Activated CD8-positive, alpha-beta T cell treated with anti-CD3 and anti-CD28 coated beads, Interleukin-2, amount 10 ng/mL, durations not matched to agents 7 days and 5 days (primary cell): ENCODE measurements around the gene OPN1MW. TPM values are rescaled to one million over a fixed set of nuclear protein-coding genes. Genes with fewer than 3 reads are reported as not detected.
"Not testable (repeated sequence)": the region's sequence is repeated elsewhere in the genome, so short reads cannot be mapped to it uniquely, and the experiment has no call there.

Experiments
- ATAC-seq: fragments of 150-1000 bp; cut with Tn5 transposase; one replicate; pipeline ENCODE4 v1.10.0; 2021; ENCODE audit warnings: moderate library complexity
- CTCF ChIA-PET: fragments of 350-600 bp; sonication (Branson Sonifier 250); formaldehyde crosslinking; loops from one replicate; lab custom pipeline; 2021; ENCODE audit warnings: antibody characterized with exemption; lab: Charles Lee
- POLR2A ChIA-PET: fragments of 350-600 bp; sonication (Branson Sonifier 250); formaldehyde crosslinking; loops from one replicate; lab custom pipeline; 2021; ENCODE audit warnings: antibody characterized with exemption; lab: Charles Lee
- DNase-seq: peaks from one replicate; pipeline ENCODE4 v3.0.0-alpha.2; 2020
- H3K27ac Mint-ChIP-seq: one replicate; pipeline ENCODE4 v1.8.0; 2021; ENCODE audit warnings: mild to moderate bottlenecking, mixed read lengths
- H3K27me3 Mint-ChIP-seq: one replicate; pipeline ENCODE4 v1.8.0; 2021; ENCODE audit warnings: low read depth, mixed read lengths
- H3K36me3 Mint-ChIP-seq: one replicate; pipeline ENCODE4 v1.8.0; 2021; ENCODE audit warnings: low read depth, mixed read lengths
- H3K4me1 Mint-ChIP-seq: one replicate; pipeline ENCODE4 v1.8.0; 2021; ENCODE audit warnings: low read depth, mixed read lengths
- H3K4me3 Mint-ChIP-seq: one replicate; pipeline ENCODE4 v1.8.0; 2021; ENCODE audit warnings: mild to moderate bottlenecking, mixed read lengths
- H3K9me3 Mint-ChIP-seq: one replicate; pipeline ENCODE4 v1.8.0; 2022; ENCODE audit warnings: mixed read lengths; ENCODE audit not compliant: insufficient read depth
- total RNA-seq, 2 experiments: library from RNA; stranded (reverse); gene quantifications; one replicate each; pipeline ENCODE4 v1.2.3, GENCODE V29; 2021

OPN1MW gene
- total RNA-seq, 2 experiments from 2014 or later = not detected

DNA sequence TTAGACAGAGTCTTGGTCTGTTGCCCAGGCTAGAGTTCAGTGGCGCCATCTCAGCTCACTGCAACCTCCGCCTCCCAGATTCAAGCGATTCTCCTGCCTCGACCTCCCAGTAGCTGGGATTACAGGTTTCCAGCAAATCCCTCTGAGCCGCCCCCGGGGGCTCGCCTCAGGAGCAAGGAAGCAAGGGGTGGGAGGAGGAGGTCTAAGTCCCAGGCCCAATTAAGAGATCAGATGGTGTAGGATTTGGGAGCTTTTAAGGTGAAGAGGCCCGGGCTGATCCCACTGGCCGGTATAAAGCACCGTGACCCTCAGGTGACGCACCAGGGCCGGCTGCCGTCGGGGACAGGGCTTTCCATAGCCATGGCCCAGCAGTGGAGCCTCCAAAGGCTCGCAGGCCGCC is 37.1 kb downstream of the OPN1MW start, which contains the start of gene OPN1MW2:
Gene OPN1MW2 (plus strand): TSS at position 301 of the 400 bp plus-strand sequence. CDS start 60 bp downstream, at position 361.
- H3K36me3 Mint-ChIP-seq, DNase-seq, H3K27ac Mint-ChIP-seq, CTCF ChIA-PET, H3K27me3 Mint-ChIP-seq, H3K9me3 Mint-ChIP-seq, POLR2A ChIA-PET, H3K4me3 Mint-ChIP-seq, ATAC-seq, H3K4me1 Mint-ChIP-seq: not testable (repeated sequence)

DNA sequence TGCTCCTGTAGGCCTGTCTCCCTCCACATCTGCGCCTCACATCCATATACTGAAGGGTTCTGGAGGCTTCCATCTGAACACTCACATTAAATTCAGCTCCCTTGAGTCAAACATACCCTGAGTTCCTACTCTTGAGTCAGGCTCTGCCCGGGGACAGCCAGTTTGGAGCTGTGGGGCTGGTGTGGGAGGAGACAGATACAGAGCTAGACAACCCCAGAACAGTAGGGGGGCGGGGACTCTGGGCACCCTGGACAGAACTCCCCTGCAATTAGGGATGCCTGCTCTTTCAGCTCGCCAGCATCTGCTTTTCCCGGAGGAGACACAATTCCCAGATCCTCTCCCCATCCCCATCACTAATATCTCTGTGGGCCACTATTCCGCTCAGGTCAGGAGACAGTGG is 42.9 kb downstream of the OPN1MW start:
- H3K36me3 Mint-ChIP-seq, ATAC-seq, H3K4me3 Mint-ChIP-seq, CTCF ChIA-PET, H3K27ac Mint-ChIP-seq, H3K4me1 Mint-ChIP-seq, POLR2A ChIA-PET, H3K27me3 Mint-ChIP-seq, DNase-seq, H3K9me3 Mint-ChIP-seq: not testable (repeated sequence)

DNA sequence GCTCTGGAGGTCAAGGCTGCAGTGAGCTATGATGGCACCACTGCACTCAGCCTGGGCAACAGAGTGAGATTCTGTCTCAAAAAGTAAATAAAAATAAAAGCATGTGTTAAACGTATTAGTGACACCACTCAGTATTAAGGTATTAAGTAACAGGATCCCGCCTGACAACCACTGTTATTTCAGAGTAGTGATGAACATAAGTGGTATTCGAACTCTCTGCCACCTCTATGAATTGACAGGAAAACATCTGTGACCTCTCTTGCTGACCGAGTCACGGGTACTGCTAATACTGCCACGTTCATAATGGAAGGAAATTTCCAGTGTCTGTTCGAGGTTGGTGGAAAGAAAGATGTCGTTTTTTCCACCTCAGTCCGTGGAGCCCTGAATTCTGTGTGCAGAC is 44.3 kb downstream of the OPN1MW start:
- DNase-seq, H3K4me3 Mint-ChIP-seq, H3K4me1 Mint-ChIP-seq, POLR2A ChIA-PET, CTCF ChIA-PET, H3K36me3 Mint-ChIP-seq, H3K27me3 Mint-ChIP-seq, ATAC-seq, H3K9me3 Mint-ChIP-seq, H3K27ac Mint-ChIP-seq: not testable (repeated sequence)

DNA sequence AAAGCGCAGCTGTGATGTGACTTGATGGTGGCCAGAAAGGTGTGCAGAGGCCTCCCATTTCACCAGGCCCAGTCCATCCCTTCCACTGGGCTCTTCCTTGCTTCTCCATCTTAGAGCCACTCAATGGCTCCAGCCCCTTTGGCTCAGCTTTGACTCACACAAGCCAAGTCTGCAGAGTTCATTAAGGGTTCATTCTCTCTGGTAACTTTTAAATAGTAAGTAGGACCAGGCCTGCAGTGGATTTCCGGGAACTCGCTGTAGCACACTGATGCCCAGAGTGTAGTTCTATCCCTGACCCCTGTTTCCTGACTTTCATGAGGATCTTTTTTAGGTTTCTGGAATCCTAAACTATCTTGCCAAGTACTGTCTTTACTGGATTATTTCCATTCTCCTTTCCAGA is 49.0 kb downstream of the OPN1MW start:
- H3K9me3 Mint-ChIP-seq, DNase-seq, ATAC-seq, H3K27me3 Mint-ChIP-seq, CTCF ChIA-PET, H3K27ac Mint-ChIP-seq, H3K36me3 Mint-ChIP-seq, POLR2A ChIA-PET, H3K4me1 Mint-ChIP-seq, H3K4me3 Mint-ChIP-seq: not testable (repeated sequence)

DNA sequence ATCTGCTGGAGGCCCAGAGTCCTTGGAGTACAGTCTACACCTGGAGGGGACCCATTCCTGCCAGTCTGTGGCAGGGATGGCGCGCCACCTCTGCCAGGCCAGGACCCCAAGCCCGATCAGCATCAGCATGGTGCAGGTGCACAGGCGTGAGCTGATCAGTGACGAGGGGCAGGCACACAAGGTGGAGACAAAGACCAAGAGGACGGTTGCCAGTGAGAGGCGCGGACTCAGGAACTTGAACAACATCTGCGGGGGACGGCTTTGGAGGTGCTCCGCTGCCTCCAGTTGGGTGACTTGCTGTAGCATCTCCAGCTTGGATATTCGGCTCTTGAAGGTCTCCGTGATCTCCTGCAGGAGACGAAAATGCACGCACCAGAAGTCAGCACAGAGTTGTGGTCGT is 51.2 kb downstream of the OPN1MW start:
- H3K9me3 Mint-ChIP-seq, H3K4me3 Mint-ChIP-seq, DNase-seq, H3K36me3 Mint-ChIP-seq, H3K4me1 Mint-ChIP-seq, H3K27me3 Mint-ChIP-seq, H3K27ac Mint-ChIP-seq, CTCF ChIA-PET, ATAC-seq, POLR2A ChIA-PET: not testable (repeated sequence)

DNA sequence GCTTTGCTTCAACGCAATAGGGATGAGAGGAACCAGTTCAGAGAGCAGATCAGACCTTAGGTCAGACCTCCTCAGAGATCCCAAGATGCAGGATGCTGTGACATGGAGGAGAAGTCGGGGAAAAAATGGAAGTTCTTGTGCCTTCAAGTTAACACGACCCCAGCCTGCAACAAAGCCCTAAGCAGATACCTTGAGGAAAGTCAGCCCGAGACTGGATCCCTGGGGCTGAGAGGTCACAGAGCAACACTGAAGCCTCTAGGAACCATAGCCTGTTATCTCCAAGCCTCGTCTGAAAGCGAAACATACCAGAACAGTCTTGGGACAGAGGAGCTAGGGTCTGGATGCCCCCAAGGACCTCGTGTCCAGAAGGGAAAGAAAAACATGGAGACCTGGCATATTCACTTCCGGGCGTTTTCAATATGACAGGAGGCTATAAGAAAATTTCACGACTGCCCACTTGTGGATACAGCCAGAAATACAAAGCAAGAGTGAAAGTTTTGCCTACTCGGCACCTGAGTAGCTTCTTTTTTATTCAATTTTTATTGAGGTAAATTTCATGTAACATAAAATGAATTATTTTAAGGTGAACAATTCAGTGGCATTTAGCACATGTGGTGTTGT is 56.7 kb downstream of the OPN1MW start:
- H3K9me3 Mint-ChIP-seq, H3K36me3 Mint-ChIP-seq, POLR2A ChIA-PET, H3K27ac Mint-ChIP-seq, ATAC-seq, CTCF ChIA-PET, H3K4me3 Mint-ChIP-seq, H3K27me3 Mint-ChIP-seq, DNase-seq, H3K4me1 Mint-ChIP-seq: not testable (repeated sequence)

DNA sequence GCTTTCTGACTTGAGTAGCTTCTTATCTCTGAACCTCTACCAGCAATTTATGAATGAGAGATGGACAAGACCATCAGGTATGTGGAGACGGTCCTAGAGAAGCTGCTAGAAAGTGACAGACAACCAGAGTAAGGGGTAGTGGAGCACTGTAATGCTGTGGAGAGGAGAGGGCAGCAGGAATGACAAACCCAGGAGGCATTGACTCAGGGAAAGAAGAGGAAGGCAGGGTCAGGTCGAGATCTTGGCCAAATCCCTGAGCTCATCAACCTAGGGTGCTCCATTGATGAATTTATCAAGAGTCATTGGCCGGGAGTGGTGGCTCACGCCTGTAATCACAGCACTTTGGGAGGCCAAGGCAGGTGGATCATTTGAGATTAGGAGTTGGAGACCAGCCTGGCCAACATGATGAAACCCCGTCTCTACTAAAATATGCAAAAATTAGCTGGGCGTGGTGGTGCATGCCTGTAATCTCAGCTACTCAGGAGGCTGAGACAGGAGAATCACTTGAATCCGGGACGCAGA is 57.6 kb downstream of the OPN1MW start:
- ATAC-seq, H3K27me3 Mint-ChIP-seq, H3K36me3 Mint-ChIP-seq, H3K4me3 Mint-ChIP-seq, H3K9me3 Mint-ChIP-seq, POLR2A ChIA-PET, H3K27ac Mint-ChIP-seq, H3K4me1 Mint-ChIP-seq, DNase-seq, CTCF ChIA-PET: not testable (repeated sequence)

Other genes with a start within 250 kb of the OPN1MW start
- 100 to 1,000 TPM in 1 of 2 experiments, 10 to 100 TPM in 1; 98.9 to 106 TPM for gene NAA10, start 247.6 kb upstream of the OPN1MW start, total RNA-seq
- gene RENBP, start 238.0 kb upstream of the OPN1MW start, total RNA-seq = 10 to 100 TPM; 12.1 to 13.6 TPM
- gene HCFC1, start 210.8 kb upstream of the OPN1MW start, total RNA-seq = 100 to 1,000 TPM; 141 to 146 TPM
- 1 to 10 TPM; 5.9 to 6.2 TPM for gene TMEM187, start 209.8 kb upstream of the OPN1MW start, total RNA-seq
- 100 to 1,000 TPM; 164 to 165 TPM for gene IRAK1, start 162.7 kb upstream of the OPN1MW start, total RNA-seq
- gene MECP2, start 84.9 kb upstream of the OPN1MW start, total RNA-seq = 10 to 100 TPM; 65.4 to 65.5 TPM
- not detected for gene OPN1LW, start 38.4 kb upstream of the OPN1MW start, total RNA-seq
- not detected for gene OPN1MW2, start 37.2 kb downstream of the OPN1MW start, total RNA-seq
- not detected for gene OPN1MW3, start 75.0 kb downstream of the OPN1MW start, total RNA-seq
- not detected for gene TEX28, start 112.5 kb downstream of the OPN1MW start, total RNA-seq
- gene TKTL1, start 113.2 kb downstream of the OPN1MW start, total RNA-seq = 1 to 10 TPM; 1.3 to 1.5 TPM
- gene FLNA, start 192.0 kb downstream of the OPN1MW start, total RNA-seq = 1,000 to 10,000 TPM; 1,371 to 1,454 TPM
- 10 to 100 TPM; 65.9 to 66.0 TPM for gene EMD, start 196.7 kb downstream of the OPN1MW start, total RNA-seq
- 1,000 to 10,000 TPM; 2,758 to 2,862 TPM for gene RPL10, start 215.8 kb downstream of the OPN1MW start, total RNA-seq
- 10 to 100 TPM; 22.5 to 26.5 TPM for gene DNASE1L1, start 226.7 kb downstream of the OPN1MW start, total RNA-seq
- 10 to 100 TPM; 76.5 to 77.4 TPM for gene TAFAZZIN, start 228.9 kb downstream of the OPN1MW start, total RNA-seq
- gene ATP6AP1, start 246.1 kb downstream of the OPN1MW start, total RNA-seq = 10 to 100 TPM; 41.5 to 43.5 TPM